Vagina (tissue), 2 donors: ENCODE results near the gene UST. TPM values are rescaled to one million over a fixed set of nuclear protein-coding genes. Genes with fewer than 3 reads are reported as not detected.
"Not testable (repeated sequence)": the region's sequence is repeated elsewhere in the genome, so short reads cannot be mapped to it uniquely, and the experiment has no call there.

Experiments
- DNase-seq, 2 donors: peaks; one replicate each; pipeline ENCODE4 v3.0.0-alpha.2; 2017; ENCODE audit errors: extremely low spot score in 2 of 2
- H3K27ac ChIP-seq: fragments of 200-600 bp; sonication (generic); one replicate; pipeline ENCODE4 v1.5.1; 2019
- H3K27me3 ChIP-seq: fragments of 200-600 bp; sonication (generic); one replicate; pipeline ENCODE4 v1.5.1; 2019
- H3K36me3 ChIP-seq, 2 donors: fragments of 200-600 bp; sonication (generic); one replicate each; pipeline ENCODE4 v1.5.1; 2017 to 2019
- H3K4me1 ChIP-seq: fragments of 200-600 bp; sonication (generic); one replicate; pipeline ENCODE4 v1.5.1; 2019
- H3K4me3 ChIP-seq, 2 donors: fragments of 200-600 bp; sonication (generic); 1 replicate in 1 of 2; 2 replicates in 1 of 2; pipeline ENCODE4 v1.5.1; 2016 to 2019
- H3K9me3 ChIP-seq: fragments of 200-600 bp; sonication (generic); one replicate; pipeline ENCODE4 v1.5.1; 2019
- POLR2A ChIP-seq, 2 donors: fragments of 450-650 bp; IDR thresholded peaks; one replicate each; pipeline ENCODE4 v1.6.1; 2017; ENCODE audit warnings: antibody characterized with exemption in 2 of 2, mild to moderate bottlenecking in 2 of 2, moderate library complexity in 2 of 2
- POLR2AphosphoS5 ChIP-seq, 2 donors: sonication (generic); formaldehyde crosslinking; IDR thresholded peaks; one replicate each; pipeline ENCODE4 v1.9.0; 2017; ENCODE audit warnings: antibody characterized with exemption in 2 of 2, mild to moderate bottlenecking in 2 of 2, low read depth in 1 of 2; ENCODE audit not compliant: insufficient read depth in 1 of 2
- intact Hi-C: fragments of 100-400 bp; cut with DNase I; formaldehyde crosslinking; loops from one replicate; pipeline ENCODE4 v1.15.1; 2023
- total RNA-seq: library from RNA; depleted of rRNA; stranded (reverse); fragments of >200 nt; gene quantifications from one replicate; pipeline ENCODE4 v1.2.3, GENCODE V29; 2016
- TF ChIP-seq, protein P1 (sequence below), 3 experiments: fragments of 450-650 bp in 2 of 3; fragments of 200-600 bp in 1 of 3; sonication (generic) in 1 of 3; IDR thresholded peaks; one replicate each; pipeline ENCODE4 v1.5.1; 2017 to 2019; ENCODE audit warnings: antibody characterized with exemption in 3 of 3, mild to moderate bottlenecking in 2 of 3, moderate library complexity in 2 of 3

UST gene
- total RNA-seq, 1 donor from 2014 or later = 14.2 TPM

DNA sequence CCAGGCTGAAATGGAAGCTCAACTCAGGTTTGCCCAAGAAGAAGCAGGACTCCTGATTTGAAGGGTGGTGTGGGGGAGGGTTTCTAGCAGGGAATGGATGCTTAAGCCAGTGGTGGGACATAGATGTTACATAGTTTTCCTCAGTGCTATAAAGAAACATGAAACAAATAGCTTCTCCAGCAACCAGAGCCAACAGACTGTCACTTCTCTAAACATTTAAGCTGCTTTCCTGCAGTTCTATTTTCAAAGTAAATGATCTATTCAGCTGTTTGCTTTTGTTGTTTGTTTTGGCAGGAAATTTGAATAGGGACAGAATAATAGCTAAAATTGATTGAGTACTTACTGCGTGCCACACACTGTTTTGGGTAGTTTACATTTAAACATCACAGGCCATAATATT, 169.0 kb downstream of the UST start:
- H3K4me1 ChIP-seq = peaks cover 12% of the 10 kb centered on the region
- no peaks in the 10 kb centered on the region for H3K36me3 ChIP-seq
- H3K27ac ChIP-seq = no peak overlapping the region
- no peaks in the 10 kb centered on the region for H3K27me3 ChIP-seq
- no peak overlapping the region for H3K4me3 ChIP-seq
- TF ChIP-seq, protein P1, sequence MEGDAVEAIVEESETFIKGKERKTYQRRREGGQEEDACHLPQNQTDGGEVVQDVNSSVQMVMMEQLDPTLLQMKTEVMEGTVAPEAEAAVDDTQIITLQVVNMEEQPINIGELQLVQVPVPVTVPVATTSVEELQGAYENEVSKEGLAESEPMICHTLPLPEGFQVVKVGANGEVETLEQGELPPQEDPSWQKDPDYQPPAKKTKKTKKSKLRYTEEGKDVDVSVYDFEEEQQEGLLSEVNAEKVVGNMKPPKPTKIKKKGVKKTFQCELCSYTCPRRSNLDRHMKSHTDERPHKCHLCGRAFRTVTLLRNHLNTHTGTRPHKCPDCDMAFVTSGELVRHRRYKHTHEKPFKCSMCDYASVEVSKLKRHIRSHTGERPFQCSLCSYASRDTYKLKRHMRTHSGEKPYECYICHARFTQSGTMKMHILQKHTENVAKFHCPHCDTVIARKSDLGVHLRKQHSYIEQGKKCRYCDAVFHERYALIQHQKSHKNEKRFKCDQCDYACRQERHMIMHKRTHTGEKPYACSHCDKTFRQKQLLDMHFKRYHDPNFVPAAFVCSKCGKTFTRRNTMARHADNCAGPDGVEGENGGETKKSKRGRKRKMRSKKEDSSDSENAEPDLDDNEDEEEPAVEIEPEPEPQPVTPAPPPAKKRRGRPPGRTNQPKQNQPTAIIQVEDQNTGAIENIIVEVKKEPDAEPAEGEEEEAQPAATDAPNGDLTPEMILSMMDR (IDR thresholded peaks at IDR 0.05) = no peak
- TF ChIP-seq POLR2AphosphoS5 (IDR thresholded peaks at IDR 0.05; ENCODE audit: insufficient read depth in 1 of 2, low read depth in 1 of 2) (no peak), POLR2A (IDR thresholded peaks at IDR 0.05) (no peak)
- intact Hi-C loops = no loop called here
- no peaks in the 10 kb centered on the region for H3K9me3 ChIP-seq
- no peak for DNase-seq

DNA sequence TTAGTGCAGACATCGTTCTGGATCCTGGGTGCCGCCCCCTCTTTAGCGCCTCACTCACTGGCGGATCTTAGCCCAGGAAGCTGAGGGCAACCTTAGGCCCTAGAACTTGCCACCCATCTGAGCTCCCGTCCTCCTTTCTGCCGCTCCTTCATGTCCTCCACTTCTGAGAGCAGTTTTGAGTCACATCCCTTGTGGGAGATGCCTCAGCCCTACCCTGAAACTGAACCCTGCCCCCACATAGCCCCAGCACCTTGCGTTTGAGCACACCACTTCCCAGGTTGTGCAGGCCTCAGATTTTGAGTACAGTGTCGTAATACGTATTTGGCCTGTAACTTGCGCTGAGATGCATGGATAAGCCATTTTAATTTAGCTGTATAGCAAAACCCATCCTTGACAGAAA, 169.7 kb downstream of the UST start:
- H3K36me3 ChIP-seq, H3K27me3 ChIP-seq, H3K4me3 ChIP-seq, H3K27ac ChIP-seq, DNase-seq, intact Hi-C loops, H3K9me3 ChIP-seq: not testable (repeated sequence)
- peaks cover 12% of the 10 kb centered on the region for H3K4me1 ChIP-seq

DNA sequence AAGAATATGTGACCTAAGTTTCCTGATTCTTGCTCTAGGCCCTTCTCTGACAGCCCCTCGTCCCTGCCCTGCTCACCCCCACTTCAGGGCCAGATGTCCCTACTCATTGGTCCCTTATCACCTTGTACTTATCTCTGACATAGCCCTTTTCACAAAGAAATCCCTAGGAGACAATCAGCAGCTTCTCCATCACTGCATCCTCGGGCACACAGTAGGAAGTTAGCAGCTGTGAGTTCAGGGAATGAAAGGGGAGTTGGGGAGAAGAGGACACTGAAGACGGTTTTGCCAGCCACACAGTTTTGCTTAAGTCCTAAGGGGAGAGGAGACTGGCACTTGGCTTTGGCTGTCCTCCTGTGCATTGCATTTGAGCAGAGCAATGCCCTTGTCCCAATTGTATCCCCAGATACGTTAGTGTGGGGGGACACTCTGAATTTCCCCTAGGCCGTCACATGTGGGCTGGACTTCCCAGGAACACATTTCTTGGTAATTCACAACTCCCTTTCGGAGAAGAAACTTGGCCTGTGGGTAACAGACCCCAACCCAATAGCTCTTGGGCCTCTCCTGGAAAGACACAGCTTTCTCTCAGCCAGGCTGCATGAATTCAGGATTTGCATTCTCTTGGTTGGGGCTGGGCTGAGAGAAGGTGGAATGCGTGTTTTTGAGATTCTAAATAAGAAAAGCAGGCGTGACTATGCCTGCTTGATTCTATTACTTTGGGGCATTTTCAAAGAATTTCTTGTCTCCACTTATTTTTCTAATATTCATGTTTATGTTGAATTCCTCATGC, 177.6 kb downstream of the UST start:
- no peaks in the 10 kb centered on the region for H3K36me3 ChIP-seq
- no peaks in the 10 kb centered on the region for H3K27me3 ChIP-seq
- H3K9me3 ChIP-seq = no peaks in the 10 kb centered on the region
- no peak overlapping the region for H3K27ac ChIP-seq
- H3K4me3 ChIP-seq = no peak overlapping the region
- intact Hi-C loops = no loop called here
- no peaks in the 10 kb centered on the region for H3K4me1 ChIP-seq
- no peak for DNase-seq
- TF ChIP-seq POLR2AphosphoS5 (IDR thresholded peaks at IDR 0.05; ENCODE audit: insufficient read depth in 1 of 2, low read depth in 1 of 2) = no peak
- TF ChIP-seq, protein P1 (IDR thresholded peaks at IDR 0.05) = no peak
- TF ChIP-seq POLR2A (IDR thresholded peaks at IDR 0.05) = no peak

DNA sequence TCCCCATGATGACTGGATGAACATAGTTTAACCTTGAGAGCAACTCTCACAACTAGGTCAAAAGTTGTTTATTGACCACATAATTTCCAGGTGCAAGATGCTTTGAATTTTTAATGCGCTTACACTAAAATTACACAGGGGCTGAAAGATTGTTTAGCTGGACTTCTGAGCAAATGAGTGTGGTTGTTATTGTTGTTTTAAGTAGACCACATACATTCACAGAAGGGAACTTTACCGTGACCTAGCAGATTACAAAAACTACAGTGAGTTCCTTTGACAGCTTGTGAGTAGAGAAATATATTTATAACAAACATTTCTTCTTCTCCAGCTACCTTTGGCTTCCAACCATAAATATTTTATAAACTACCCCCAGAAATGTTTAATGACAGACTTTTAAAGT, 178.9 kb downstream of the UST start:
- TF ChIP-seq, protein P1 (IDR thresholded peaks at IDR 0.05) = no peak
- TF ChIP-seq POLR2AphosphoS5 (IDR thresholded peaks at IDR 0.05; ENCODE audit: insufficient read depth in 1 of 2, low read depth in 1 of 2) (no peak), POLR2A (IDR thresholded peaks at IDR 0.05) (no peak)
- Histone ChIP-seq H3K9me3 (no peaks in the 10 kb centered on the region), H3K36me3 (no peaks in the 10 kb centered on the region), H3K4me3 (no peak overlapping the region), H3K27me3 (no peaks in the 10 kb centered on the region), H3K27ac (no peak overlapping the region), H3K4me1 (no peaks in the 10 kb centered on the region)
- DNase-seq = no peak
- intact Hi-C loops = no loop called here

DNA sequence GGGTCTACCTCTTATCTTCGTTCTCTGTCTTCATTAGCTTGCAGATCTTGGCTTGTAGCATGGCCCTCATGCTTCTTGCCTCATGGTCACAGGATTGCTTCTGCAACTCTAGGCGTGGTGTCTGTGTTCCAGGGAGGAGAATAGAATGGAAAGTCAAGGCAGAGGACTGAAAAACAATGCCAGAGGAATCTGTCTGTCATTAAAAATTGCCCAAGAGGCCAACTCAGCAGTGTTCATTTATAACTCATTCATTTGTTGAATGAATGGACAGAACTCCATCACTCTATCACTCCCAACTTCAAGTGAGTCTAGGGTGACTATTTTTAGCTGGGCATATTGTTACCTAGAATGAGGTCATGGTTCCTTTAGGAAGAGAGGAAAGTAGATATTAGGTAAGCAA, 179.6 kb downstream of the UST start:
- H3K4me1 ChIP-seq = no peaks in the 10 kb centered on the region
- no peaks in the 10 kb centered on the region for H3K9me3 ChIP-seq
- H3K4me3 ChIP-seq = no peak overlapping the region
- intact Hi-C loops = no loop called here
- TF ChIP-seq, protein P1 (IDR thresholded peaks at IDR 0.05) = no peak
- TF ChIP-seq POLR2A (IDR thresholded peaks at IDR 0.05) (no peak), POLR2AphosphoS5 (IDR thresholded peaks at IDR 0.05; ENCODE audit: insufficient read depth in 1 of 2, low read depth in 1 of 2) (no peak)
- no peaks in the 10 kb centered on the region for H3K36me3 ChIP-seq
- DNase-seq = no peak
- no peaks in the 10 kb centered on the region for H3K27me3 ChIP-seq
- no peak overlapping the region for H3K27ac ChIP-seq
